Stimulated activated CD4-positive, alpha-beta T cell treated with anti-CD3 and anti-CD28 coated beads, Interleukin-12 subunit alpha, Interleukin-12 subunit beta, amount 100 ng/mL, for 4 hours (primary cell): ENCODE data around the gene CBX2.

Experiments
- DNase-seq: peaks from one replicate; pipeline ENCODE4 v3.0.0-alpha.2; 2020

The CBX2 gene

DNA sequence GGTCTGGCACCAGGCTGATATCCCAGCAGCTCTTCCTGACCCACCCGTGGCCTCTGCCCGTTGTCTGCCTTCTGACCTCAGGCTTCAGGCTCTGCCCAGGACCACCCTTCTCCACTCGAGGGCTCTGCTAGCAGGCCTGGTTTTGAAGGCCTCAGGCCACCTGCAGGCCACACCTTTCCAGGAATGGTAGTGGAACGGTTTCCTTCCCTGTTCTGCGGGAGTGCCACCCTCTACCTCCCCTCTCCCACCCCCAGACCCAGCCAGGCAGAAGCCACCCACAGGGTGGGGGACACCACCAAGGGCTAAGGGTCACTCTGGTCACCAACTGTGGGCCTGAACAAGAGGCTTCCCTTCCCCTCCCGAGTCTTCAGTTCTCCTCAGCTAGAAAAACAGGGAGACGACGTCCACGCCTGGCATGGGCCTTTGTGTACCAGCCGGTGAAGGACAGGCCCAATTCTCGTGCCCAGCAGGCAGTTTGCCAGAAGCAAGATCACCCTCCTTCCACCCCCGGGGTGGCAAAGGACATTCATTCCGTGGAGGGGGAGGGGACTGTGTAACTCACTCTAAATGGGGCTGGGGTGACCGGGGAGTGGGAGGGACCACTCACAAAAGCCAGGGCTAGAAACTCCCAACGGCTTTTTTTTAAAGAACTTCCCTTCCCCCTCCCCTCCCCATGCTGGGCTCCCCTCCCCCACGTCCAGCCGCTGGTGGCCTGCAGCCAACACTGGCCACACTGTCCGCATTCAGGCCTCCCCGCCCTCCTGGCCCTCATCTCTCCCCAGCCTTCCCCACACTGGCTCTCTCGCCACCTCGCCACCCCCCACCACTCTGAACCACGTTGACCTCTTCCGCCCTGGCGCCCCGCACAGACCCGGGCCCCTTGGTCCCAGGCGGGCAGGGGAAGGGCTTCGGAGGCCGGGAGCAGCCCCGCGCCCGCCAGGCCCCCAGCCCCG lies 53.6 kb downstream of the CBX2 start:
- no peak for DNase-seq

- DNase-seq = no peak
These were observed 54.5 kb downstream of the CBX2 start for GRCh38 chr17:79832218-79833109.

DNA sequence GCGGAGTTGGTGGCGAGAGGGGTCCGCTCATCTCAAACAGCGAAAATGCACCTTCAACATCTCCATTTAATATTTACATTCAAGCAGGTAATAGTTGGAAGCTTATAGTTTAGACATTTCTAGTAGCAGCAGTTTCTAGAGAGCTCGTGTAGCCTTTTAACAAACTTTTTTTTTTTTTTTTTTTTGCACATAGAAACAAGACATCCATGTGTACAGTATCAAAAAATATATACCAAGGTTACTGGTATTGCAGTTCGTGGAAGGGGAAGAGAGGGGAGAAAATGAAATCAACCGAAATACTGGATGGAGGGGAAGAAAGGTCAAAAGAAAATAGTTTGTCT lies 55.1 kb downstream of the CBX2 start:
- no peak for DNase-seq

DNA sequence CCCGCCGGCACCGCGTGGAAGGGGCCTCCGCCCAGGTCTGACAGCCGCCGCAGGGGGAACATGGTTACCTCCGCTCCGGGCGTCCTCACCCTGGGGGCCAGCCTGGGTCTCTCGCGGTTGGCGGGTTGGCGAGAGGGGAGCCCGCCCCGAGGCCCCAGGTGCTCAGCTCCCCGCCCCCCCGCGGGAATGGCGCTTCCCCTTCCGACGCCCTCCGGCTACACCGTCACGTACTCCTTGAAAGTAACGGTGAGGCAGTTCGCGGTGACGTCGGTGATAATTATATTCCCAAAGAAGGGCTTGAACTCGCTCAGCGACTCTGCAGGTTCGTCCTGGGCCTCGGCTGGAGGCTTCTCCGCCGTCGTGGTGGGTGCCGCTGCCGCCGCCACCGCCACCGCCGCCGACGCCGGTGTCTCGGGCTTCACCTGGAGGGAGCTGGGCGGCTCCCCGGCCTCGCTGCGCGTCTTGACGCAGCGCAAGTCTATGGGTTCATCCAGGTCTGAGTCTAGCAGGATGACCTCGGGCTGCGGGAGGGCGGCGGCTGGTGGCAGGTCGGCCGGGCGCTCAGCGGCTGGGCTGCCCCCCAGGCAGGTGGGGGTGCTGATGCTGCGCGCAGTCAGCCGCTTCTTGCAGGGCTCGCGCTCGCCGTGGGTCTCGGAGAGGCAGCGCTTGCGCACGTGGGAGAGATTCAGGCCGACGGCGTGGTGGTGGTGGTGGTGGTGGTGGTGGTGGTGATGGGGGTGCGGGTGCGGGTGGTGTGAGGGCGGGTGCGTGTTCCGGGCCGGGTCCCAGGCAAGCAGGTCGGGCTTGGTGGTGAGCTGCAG lies 56.0 kb downstream of the CBX2 start:
- DNase-seq = no peak

DNA sequence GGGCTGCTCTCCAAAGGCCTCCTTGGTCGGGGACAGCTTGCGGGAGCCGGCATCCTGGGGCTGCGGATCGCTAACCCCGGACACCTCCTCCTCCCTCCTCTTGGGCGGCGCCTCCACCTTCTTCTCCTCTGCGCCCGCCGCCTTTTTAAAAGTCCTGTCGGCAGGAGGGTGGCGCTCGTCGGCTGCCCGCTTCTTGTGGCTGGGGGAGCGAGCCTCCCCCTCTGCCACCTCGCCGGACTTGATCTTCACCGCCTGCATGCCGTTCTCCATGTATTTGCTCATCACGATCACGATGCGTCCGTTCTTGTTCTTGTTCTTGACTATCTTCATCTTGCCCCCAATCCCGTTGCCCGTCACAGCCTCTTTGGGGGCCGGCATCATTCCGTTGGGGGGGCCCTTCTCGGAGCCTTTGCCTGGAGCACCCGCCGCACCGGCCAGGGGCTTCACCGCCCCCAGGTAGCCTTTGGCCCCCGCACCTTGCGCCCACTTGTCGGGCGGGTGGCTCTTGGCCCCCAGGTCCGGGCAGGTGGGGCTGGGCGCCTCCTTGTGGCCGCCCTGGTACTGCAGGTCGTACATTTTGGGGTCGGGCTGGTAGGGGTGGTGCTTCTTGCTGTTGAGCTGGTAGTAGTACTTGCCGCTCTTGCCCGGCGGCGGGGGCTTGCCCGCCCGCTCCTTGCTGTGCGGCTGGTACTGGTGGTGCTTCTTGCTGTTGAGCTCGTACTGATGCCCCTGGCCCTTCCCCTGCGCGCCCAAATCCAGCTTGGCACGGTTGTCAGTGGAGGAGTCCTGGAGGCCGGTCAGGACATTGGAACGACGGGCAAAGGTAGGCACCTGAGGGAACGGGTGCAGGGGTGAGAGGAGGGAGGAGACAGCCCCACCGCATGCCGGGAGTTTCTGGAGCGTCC lies 56.9 kb downstream of the CBX2 start:
- peak; percentile 39 for DNase-seq

DNA sequence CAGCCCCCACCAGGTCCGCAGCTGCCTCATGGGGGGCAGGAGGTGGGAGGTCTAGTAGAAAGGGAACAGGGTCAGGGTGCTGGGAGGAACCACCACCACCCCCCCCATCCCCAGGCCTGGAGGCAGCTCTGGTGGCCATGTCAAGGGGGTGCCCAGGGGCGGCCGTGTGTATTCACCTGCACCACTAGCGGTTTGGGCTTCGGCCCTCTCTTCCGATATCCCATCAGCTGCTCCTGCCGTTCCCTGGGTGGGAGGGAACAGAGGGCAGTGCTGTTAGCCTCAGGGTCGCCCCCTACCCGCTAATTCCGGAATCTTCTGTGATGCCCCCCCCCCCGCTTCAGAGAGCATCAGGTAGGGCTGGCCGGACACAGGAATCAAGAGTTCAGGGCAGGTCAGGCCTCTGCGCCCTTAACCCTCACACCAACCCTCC lies 57.5 kb downstream of the CBX2 start:
- DNase-seq = no peak

GRCh38 chr17:79835953-79836509 lies 58.1 kb downstream of the CBX2 start:
- no peak for DNase-seq

DNA sequence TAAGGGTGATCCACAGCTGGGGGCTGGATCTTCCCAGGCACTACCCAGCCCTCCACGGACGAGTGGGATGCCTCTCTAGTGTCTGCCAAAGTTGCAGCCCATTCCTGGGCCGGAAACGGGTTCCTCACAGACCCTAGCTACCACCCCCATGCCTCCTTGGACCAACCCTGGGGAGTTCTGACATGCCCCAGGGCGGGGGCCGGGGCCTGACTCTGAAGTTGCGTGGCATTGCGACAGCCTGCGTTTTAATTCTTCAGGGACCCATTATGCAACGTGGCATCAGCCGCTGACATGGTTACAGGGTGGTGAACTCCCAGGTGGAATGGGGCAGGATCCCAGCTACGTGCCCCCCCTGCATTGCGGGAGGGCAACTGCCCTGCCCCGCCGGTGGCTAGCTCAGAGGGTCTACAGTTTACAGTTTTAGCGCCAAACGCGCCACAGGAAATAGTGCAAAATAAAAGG lies 58.6 kb downstream of the CBX2 start:
- no peak for DNase-seq

DNA sequence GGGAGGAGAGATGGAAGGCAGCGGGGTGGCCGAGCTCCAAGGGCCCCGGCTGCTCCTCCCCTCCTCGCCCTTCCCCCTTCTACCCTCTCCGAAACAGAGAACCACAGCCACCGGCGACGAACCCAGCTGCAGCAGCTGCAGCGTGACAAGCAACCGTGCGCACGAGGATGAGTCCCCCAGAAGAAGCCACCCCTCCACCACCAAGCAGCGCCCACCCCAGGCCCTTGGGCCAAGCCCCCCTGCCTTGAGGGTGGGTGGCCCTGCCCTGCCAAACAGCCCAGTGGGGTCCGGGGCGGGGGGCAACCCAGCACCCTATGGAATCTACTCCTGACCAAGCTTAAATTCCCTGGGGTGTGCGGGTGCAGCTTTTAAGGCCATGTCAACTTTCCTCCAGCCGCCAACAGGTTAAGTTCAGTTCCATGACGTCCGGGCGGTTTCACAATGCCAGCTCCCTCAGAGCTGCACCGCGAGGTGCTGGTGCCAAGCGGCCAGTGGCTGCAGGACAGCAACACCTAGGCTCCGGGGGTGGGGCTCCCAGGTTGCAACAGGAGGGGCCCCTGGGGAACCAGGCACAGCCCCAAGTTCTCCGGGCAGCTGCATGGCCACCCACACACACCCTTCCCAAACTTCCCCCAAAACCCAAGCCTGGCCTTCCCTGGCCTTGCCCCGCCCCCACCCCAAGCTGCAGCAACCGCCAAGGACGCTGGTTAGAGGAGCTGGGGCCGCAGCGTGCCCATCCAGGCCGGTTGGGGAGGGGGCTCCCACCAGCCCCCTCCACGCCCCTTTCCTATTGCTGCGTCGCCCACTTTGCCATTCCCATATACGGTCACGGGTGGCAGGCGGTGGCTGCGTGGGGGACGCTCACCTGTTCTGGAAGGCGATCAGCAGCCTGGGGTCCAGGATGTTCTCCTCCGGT lies 59.3 kb downstream of the CBX2 start:
- DNase-seq = peak; percentile 22
